ACHN (cell line): ENCODE results near the gene GGNBP2.

Source experiments
- DNase-seq: peaks from one replicate; pipeline ENCODE4 v3.0.0-alpha.2; 2015
- in situ Hi-C: cut with HindIII; loops from 2 replicates; pipeline ENCODE4 v1.10.0; 2017; ENCODE audit warnings: low sequenced_read_pairs, low pct_ligation_motif_present, low pct_unique_long_range_greater_than_20kb

The GGNBP2 gene

GRCh38 chr17:36545465-36546417 is 1.0 kb downstream of the GGNBP2 start:
- peak; percentile 99 for DNase-seq
- in situ Hi-C loops, result no loop called here

GRCh38 chr17:36546418-36547093 is 1.8 kb downstream of the GGNBP2 start:
- in situ Hi-C loops, result no loop called here
- peak; percentile 14 for DNase-seq

- no peak for DNase-seq
- in situ Hi-C loops, result no loop called here
Observed at GRCh38 chr17:36547776-36548175, 3.1 kb downstream of the GGNBP2 start.

GRCh38 chr17:36550491-36551417 is 6.0 kb downstream of the GGNBP2 start:
- in situ Hi-C loops, result no loop called here

GRCh38 chr17:36553459-36553858 is 8.7 kb downstream of the GGNBP2 start:
- DNase-seq, result no peak

More at GRCh38 chr17:36550491-36551417, 6.0 kb downstream of the GGNBP2 start:
- DNase-seq, result no peak

GRCh38 chr17:36566081-36566480 is 21.4 kb downstream of the GGNBP2 start:
- in situ Hi-C loops, result no loop called here
- DNase-seq, result no peak

More at GRCh38 chr17:36553459-36553858, 8.7 kb downstream of the GGNBP2 start:
- in situ Hi-C loops, result no loop called here

- DNase-seq, result no peak
- in situ Hi-C loops, result no loop called here
Observed at GRCh38 chr17:36575028-36575427, 30.3 kb downstream of the GGNBP2 start.

GRCh38 chr17:36576793-36577192 is 32.1 kb downstream of the GGNBP2 start:
- DNase-seq, result no peak
- in situ Hi-C loops, result no loop called here

GRCh38 chr17:36578671-36579070 is 34.0 kb downstream of the GGNBP2 start:
- no peak for DNase-seq
- in situ Hi-C loops, result no loop called here

- in situ Hi-C loops, result no loop called here
- no peak for DNase-seq
Observed at GRCh38 chr17:36583787-36584186, 39.1 kb downstream of the GGNBP2 start.

- no peak for DNase-seq
- in situ Hi-C loops, result no loop called here
Observed at GRCh38 chr17:36586138-36586537, 41.4 kb downstream of the GGNBP2 start.

GRCh38 chr17:36590082-36590481 is 45.4 kb downstream of the GGNBP2 start:
- no peak for DNase-seq
- in situ Hi-C loops, result no loop called here

- in situ Hi-C loops, result no loop called here
- peak; percentile 81 for DNase-seq
Observed at GRCh38 chr17:36591434-36592315, 47.0 kb downstream of the GGNBP2 start, which contains the start of gene DHRS11. TSS of gene DHRS11 (plus strand) at chr17:36591879. CDS start at chr17:36592010, 131 bp downstream.

- in situ Hi-C loops, result no loop called here
- DNase-seq, result peak; percentile 48
Observed at GRCh38 chr17:36592316-36592715, 47.6 kb downstream of the GGNBP2 start.

GRCh38 chr17:36592716-36593321 is 48.1 kb downstream of the GGNBP2 start:
- DNase-seq, result no peak

GRCh38 chr17:36593656-36594316 is 49.1 kb downstream of the GGNBP2 start:
- no peak for DNase-seq
- in situ Hi-C loops, result no loop called here

More at GRCh38 chr17:36592716-36593321, 48.1 kb downstream of the GGNBP2 start:
- in situ Hi-C loops, result no loop called here
